RKO (cell line): ENCODE results near the gene FGF12.

ENCODE experiments used
- DNase-seq: peaks from one replicate; pipeline ENCODE4 v3.0.0-alpha.2; 2016; ENCODE audit warnings: low spot score

Gene FGF12

DNA sequence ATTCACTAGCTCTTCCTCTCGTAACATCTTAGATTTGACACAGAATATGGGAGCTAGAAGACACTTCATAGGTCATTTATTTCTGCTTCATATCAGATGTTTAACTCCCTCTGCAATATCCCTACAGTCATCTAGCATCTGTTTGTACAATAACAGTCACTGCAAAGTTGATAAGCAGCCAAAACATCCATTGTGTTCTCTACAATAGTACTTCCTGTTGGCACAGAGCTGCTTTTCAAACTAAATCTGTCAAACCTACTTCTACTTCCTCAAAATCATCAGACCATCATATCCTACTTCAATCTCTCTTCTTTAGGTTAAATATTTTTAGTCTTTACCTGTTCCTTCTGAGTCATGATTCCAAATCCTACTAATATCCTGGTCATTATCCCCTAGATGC lies 233.2 kb downstream of the FGF12 start:
- DNase-seq = no peak

- no peak for DNase-seq
Measured at GRCh38 chr3:192490720-192491119, 236.6 kb downstream of the FGF12 start.

DNA sequence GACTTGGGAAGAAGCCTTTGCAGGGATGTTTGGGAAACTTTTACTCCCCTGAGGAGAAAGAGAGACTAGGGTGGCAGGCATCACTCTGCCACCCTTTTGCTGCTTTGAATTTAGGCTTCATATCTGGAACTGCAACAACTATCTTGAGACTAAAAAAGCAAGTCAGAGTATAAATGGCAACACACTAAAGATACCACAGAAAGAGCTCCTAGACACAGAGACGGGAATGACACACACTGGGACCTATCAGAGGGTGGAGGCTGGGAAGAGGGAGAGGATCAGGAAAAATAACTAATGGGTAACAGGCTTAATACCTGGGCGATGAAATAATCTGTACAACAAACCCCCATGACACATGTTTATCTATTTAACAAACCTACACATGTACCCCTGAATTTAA lies 237.8 kb downstream of the FGF12 start:
- no peak for DNase-seq

GRCh38 chr3:192487033-192487432 lies 240.3 kb downstream of the FGF12 start:
- no peak for DNase-seq

- no peak for DNase-seq
Measured at GRCh38 chr3:192482809-192483208, 244.5 kb downstream of the FGF12 start.

DNA sequence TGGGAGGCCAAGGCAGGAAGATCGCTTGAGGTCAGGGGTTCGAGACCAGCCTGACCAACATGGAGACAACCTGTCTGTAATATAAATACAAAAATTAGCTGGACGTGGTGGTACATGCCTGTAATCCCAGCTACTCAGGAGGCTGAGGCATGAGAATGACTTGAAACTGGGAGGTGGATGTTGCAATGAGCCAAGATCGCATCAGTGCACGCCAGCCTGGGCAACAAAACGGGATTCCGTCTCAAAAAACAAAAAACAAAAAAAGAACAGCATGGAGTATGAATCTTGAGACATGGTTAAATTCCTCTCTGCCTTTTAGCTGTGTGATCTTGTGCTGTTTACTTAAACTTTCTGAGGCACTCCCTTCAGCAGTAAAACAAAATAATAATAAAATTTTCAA lies 244.9 kb downstream of the FGF12 start:
- no peak for DNase-seq

DNA sequence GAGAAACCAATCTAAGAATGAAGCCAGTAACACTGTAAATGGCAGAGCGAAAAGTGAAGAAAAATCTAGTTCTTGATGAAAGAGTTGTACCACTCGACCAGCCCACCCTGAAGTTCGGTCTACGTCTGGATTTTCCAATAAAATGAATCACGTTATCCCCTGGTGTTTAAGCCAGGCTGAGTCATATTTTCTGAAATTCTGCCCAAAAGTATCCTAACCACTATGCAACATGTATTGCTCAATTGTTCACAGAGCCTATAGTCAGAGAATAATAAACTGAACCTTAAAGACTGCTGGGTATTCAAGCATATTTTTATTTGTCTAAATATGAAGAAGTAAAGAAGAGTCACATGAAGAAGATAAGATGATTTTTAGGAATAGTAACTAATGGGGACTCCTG lies 245.7 kb downstream of the FGF12 start:
- DNase-seq = no peak

- DNase-seq = peak; percentile 51
Measured at GRCh38 chr3:192467230-192468140, 259.9 kb downstream of the FGF12 start.

- DNase-seq = no peak
Measured at GRCh38 chr3:192449036-192449435, 278.3 kb downstream of the FGF12 start.

- DNase-seq = no peak
Measured at GRCh38 chr3:192445770-192446644, 281.3 kb downstream of the FGF12 start.

GRCh38 chr3:192444791-192445106 lies 282.6 kb downstream of the FGF12 start:
- no peak for DNase-seq

DNA sequence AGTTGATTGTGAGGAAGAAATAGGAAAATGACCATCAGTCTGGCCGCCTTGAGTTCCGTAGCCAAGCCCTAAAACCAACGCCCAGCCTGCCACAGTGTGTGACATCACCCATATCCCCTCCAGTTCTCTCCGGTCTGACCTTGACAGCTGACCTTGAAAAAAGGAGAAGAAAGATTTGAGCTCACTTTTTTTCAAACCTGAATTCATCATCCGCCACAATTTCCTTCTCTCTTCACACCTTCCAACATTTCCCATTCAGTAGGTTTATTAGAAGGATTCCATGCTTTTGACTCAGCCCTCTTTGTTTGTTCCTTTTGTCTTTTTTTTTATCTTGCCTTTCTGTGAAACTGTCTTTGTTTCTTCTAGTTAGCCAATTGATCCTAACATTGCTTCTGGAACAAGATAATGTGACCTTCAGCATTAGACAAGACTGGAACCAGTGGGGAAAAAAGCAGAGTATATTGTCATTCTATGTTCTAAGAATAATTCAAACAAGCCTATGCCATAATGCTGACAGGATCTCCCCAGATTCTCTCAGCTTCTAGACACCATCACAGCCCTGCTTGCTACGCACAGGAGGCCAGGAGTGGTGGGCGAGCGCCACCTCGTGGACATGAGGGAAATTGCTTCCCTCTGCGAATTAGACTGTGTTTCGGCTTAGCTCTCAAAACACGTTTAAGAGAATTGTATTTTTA lies 283.1 kb downstream of the FGF12 start:
- peak; percentile 43 for DNase-seq

DNA sequence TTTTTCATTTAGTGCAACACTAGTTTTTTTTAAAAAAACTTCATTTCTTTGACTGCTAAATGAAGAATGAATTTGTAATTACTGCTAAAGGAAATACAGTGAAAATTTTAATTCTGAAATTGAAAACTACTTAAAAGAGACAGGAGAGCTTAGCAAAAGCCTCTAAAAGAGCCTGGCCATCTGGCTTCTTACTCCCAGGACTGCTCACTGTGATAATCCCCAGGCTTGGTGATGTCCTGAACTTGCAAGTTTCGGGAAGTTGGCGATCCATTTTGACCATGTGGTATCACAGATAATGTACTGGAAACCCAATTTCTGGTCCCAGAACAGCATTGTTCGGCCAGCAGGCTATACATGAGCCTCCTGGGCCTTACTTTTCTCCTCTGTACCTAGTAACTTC lies 292.1 kb downstream of the FGF12 start:
- no peak for DNase-seq

DNA sequence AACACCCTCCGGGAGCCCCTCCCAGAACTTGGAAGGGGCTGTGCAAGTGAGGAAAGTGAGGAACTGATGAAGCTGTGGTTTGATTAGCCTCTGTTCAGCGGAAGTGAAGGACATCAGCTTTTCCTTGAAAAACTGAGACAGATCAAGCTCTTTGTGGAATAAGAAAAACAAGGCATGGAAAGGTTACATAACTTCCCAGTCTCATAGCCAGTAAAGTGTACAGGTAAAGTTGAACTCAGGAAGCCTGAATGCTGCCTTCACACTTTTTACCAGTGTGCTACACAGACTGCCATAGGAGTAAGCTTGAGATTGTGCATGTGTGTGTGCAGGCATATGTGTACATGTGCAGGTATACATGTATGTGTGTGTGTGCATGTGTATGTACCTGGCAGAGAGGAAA lies 293.2 kb downstream of the FGF12 start:
- no peak for DNase-seq

DNA sequence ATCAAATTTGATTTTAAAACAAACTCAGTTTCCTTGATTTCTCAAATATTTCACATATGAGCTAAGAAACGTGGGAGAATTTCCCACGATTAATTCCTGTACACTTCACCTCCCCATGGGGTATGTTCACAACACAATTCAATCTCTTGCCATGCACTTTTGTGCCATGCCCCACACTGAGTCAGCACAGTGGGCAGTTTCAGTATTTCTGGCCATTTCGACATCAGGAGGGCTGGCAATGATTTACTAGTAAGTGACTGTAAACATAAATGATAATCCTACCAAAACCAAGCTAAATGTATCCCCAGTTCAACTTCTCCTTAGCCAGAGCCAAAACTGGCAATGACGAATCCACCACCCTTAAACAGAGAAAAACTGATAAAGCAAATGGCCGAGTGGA lies 293.6 kb downstream of the FGF12 start:
- no peak for DNase-seq

GRCh38 chr3:192422997-192423342 lies 304.4 kb downstream of the FGF12 start:
- DNase-seq = peak; percentile 1

- peak; percentile 43 for DNase-seq
Measured at GRCh38 chr3:192422321-192422996, 304.9 kb downstream of the FGF12 start.

DNA sequence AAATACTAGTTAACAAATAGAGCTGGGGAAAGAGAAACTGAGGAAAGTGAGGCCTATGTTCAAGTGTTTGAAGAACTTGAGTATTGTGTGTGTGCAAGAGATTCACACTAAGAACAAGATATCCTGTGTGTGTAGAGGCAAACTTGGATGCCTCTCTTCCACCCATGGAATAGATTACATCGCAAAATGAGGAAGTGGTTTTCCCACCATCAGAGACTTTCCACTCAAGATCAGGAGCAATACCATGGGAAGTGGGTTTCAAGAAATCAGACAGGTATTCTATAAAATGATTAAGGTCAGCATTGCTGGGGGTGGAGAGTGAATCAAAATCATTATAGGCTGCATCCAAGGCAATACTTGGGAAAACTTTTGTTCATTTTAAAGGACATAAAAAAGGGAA lies 308.0 kb downstream of the FGF12 start:
- no peak for DNase-seq

GRCh38 chr3:192417559-192418055 lies 309.7 kb downstream of the FGF12 start:
- no peak for DNase-seq

DNA sequence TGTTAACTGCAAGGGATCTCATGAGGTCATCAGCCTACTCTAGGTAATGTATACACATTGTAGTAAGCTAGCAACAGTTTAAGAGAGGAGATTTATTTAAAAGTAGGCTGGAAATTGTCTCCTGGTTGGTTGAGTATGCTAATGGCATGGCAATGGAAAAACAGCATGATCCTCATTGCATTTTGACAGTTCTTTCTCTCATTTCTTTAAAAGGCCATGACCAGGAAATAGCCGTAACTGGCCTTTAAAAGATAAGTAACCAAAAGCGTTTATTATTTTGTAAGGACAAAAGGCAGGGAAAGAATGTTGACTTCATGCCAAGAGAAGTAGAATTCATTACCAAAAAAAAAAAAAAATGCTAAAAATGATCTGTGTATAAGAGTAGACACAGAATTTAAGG lies 310.3 kb downstream of the FGF12 start:
- DNase-seq = no peak

DNA sequence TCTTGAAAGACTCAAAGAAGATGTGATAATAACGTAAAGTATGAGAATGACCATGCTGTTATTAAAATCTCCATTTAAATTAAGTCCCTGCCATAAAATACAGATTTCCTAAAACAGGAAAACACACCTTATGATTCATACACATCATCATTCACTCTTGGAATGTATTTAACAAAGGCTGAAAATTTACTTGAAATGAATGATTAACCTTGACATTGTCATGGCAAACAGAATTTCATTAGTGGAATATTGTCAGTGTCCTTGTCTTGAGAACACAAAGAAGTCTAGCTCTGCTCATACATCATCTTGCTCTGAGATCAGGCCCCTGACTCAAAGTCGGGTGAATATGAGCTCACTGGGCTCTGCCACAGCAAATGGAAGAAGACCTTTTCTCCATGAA lies 313.9 kb downstream of the FGF12 start:
- DNase-seq = no peak

- DNase-seq = no peak
Measured at GRCh38 chr3:192410684-192410960, 316.7 kb downstream of the FGF12 start.
